Measurements from ENCODE around the gene SULT6B1. TPM values are rescaled to one million over a fixed set of nuclear protein-coding genes. Genes with fewer than 3 reads are reported as not detected.

SULT6B1 gene
- total RNA-seq, 1 experiment from 2014 or later: not detected

GRCh38 chr2:37219046-37219445 is 30.6 kb upstream of the SULT6B1 start:
- TF ChIP-seq EZH2 (IDR thresholded peaks at IDR 0.05; ENCODE audit: low read depth) (no peak), CTCF (conservative IDR thresholded peaks at IDR 0.05) (no peak)
- no peak for DNase-seq
- H3K4me2 ChIP-seq: no peak overlapping the region
- peaks cover 4% of the 10 kb centered on the region for H4K20me1 ChIP-seq (ENCODE audit: insufficient read depth)
- no peaks in the 10 kb centered on the region for H3K9me3 ChIP-seq (ENCODE audit: insufficient read depth, low read depth)
- ChIA-PET CTCF (no interaction called here), POLR2A (ENCODE audit: unreplicated experiment) (no interaction called here)
- H3K36me3 ChIP-seq (ENCODE audit: low read depth): peaks cover 58% of the 10 kb centered on the region
- H3F3A ChIP-seq (ENCODE audit: insufficient read depth, low read depth): no peaks in the 10 kb centered on the region; the same call in none of the 2 replicates
- no peak overlapping the region for H3K4me3 ChIP-seq
- H3K27ac ChIP-seq: no peak overlapping the region
- BruUV-seq (replicated peaks): no TSS peak
- intact Hi-C loops (cut with micrococcal nuclease; ENCODE audit: unreplicated experiment): no loop called here
- peaks cover 9% of the 10 kb centered on the region for H3K4me1 ChIP-seq (replicated peaks; ENCODE audit: insufficient read depth)
- H3K79me2 ChIP-seq (ENCODE audit: low read depth): peaks cover 13% of the 10 kb centered on the region
- H3K9me2 ChIP-seq (ENCODE audit: insufficient read depth): no peaks in the 10 kb centered on the region
- H3K27me3 ChIP-seq (ENCODE audit: insufficient read depth, low read depth): no peaks in the 10 kb centered on the region
- H2AFZ ChIP-seq: no peak overlapping the region

- intact Hi-C loops (cut with micrococcal nuclease; ENCODE audit: unreplicated experiment): no loop called here
- Histone ChIP-seq H3K4me3 (no peak overlapping the region), H3K9me2 (ENCODE audit: insufficient read depth) (no peaks in the 10 kb centered on the region), H3K4me2 (0 out of 2 replicates have a peak overlapping the region, but pooled peaks have one; percentile 15), H3K9me3 (ENCODE audit: insufficient read depth, low read depth) (peaks cover 1% of the 10 kb centered on the region; the same call in 1 of the 2 replicates), H2AFZ (no peak overlapping the region), H4K20me1 (ENCODE audit: insufficient read depth) (no peaks in the 10 kb centered on the region; the same call in 1 of the 2 replicates), H3F3A (ENCODE audit: insufficient read depth, low read depth) (no peaks in the 10 kb centered on the region; the same call in none of the 2 replicates), H3K27ac (peak overlapping the region; percentile 68), H3K27me3 (ENCODE audit: insufficient read depth, low read depth) (no peaks in the 10 kb centered on the region), H3K4me1 (replicated peaks; ENCODE audit: insufficient read depth) (peaks cover 9% of the 10 kb centered on the region), H3K36me3 (ENCODE audit: low read depth) (peaks cover 81% of the 10 kb centered on the region), H3K79me2 (ENCODE audit: low read depth) (no peaks in the 10 kb centered on the region)
- no peak for DNase-seq
- TF ChIP-seq CTCF (conservative IDR thresholded peaks at IDR 0.05): no peak
- no peak for TF ChIP-seq EZH2 (IDR thresholded peaks at IDR 0.05; ENCODE audit: low read depth)
- ChIA-PET POLR2A (ENCODE audit: unreplicated experiment) (no interaction called here), CTCF (no interaction called here)
- no TSS peak for BruUV-seq (replicated peaks)
Observed at GRCh38 chr2:37215250-37215649, 26.8 kb upstream of the SULT6B1 start.

- no peak overlapping the region for H3K4me3 ChIP-seq
- no peaks in the 10 kb centered on the region for H3K9me2 ChIP-seq (ENCODE audit: insufficient read depth)
- intact Hi-C loops (cut with micrococcal nuclease; ENCODE audit: unreplicated experiment): no loop called here
- no TSS peak for BruUV-seq (replicated peaks)
- no peaks in the 10 kb centered on the region; the same call in 1 of the 2 replicates for H3F3A ChIP-seq (ENCODE audit: insufficient read depth, low read depth)
- H3K27me3 ChIP-seq (ENCODE audit: insufficient read depth, low read depth): no peaks in the 10 kb centered on the region
- H2AFZ ChIP-seq: no peak overlapping the region
- H3K79me2 ChIP-seq (ENCODE audit: low read depth): peaks cover 24% of the 10 kb centered on the region
- CTCF ChIA-PET: no interaction called here
- peaks cover 9% of the 10 kb centered on the region for H3K4me1 ChIP-seq (replicated peaks; ENCODE audit: insufficient read depth)
- H3K27ac ChIP-seq: no peak overlapping the region
- POLR2A ChIA-PET (ENCODE audit: unreplicated experiment): no interaction called here
- H4K20me1 ChIP-seq (ENCODE audit: insufficient read depth): no peaks in the 10 kb centered on the region
- no peak overlapping the region for H3K4me2 ChIP-seq
- peaks cover 94% of the 10 kb centered on the region for H3K36me3 ChIP-seq (ENCODE audit: low read depth)
- H3K9me3 ChIP-seq (ENCODE audit: insufficient read depth, low read depth): peaks cover 33% of the 10 kb centered on the region
- TF ChIP-seq EZH2 (IDR thresholded peaks at IDR 0.05; ENCODE audit: low read depth) (no peak), CTCF (conservative IDR thresholded peaks at IDR 0.05) (no peak)
- DNase-seq: no peak
Observed at GRCh38 chr2:37211939-37212338, 23.5 kb upstream of the SULT6B1 start.

All from PC-9 (cell line).